GM12875 (cell line): ENCODE measurements around the gene RSRC1.

Experiments used
- H3K4me3 ChIP-seq: one replicate; pipeline ENCODE4 v1.5.1; 2011; ENCODE audit warnings: low read depth, low read length, control low read depth
- CTCF ChIP-seq: IDR thresholded peaks from 2 replicates; pipeline ENCODE4 v1.5.1; 2011; ENCODE audit warnings: low read depth, mild to moderate bottlenecking, control low read depth, inconsistent platforms, low read length, moderate library complexity, borderline replicate concordance; ENCODE audit not compliant: insufficient read depth

RSRC1 gene

GRCh38 chr3:158258619-158259018, 148.7 kb downstream of the RSRC1 start:
- no peak for TF ChIP-seq CTCF
- no peak overlapping the region for H3K4me3 ChIP-seq

- no peak overlapping the region for H3K4me3 ChIP-seq
- TF ChIP-seq CTCF, result no peak
Measured at GRCh38 chr3:158260392-158260791, 150.5 kb downstream of the RSRC1 start.

- no peak for TF ChIP-seq CTCF
- H3K4me3 ChIP-seq, result no peak overlapping the region
Measured at GRCh38 chr3:158261371-158261991, 151.6 kb downstream of the RSRC1 start.

GRCh38 chr3:158264894-158265293, 155.0 kb downstream of the RSRC1 start:
- no peak overlapping the region for H3K4me3 ChIP-seq
- no peak for TF ChIP-seq CTCF

- H3K4me3 ChIP-seq, result no peak overlapping the region
- TF ChIP-seq CTCF, result no peak
Measured at GRCh38 chr3:158267015-158267414, 157.1 kb downstream of the RSRC1 start.

- TF ChIP-seq CTCF, result no peak
- no peak overlapping the region for H3K4me3 ChIP-seq
Measured at GRCh38 chr3:158269942-158270341, 160.1 kb downstream of the RSRC1 start.

GRCh38 chr3:158272081-158272480, 162.2 kb downstream of the RSRC1 start:
- no peak for TF ChIP-seq CTCF
- no peak overlapping the region for H3K4me3 ChIP-seq
